ENCODE measurements around the gene CDC42BPB.

DNA sequence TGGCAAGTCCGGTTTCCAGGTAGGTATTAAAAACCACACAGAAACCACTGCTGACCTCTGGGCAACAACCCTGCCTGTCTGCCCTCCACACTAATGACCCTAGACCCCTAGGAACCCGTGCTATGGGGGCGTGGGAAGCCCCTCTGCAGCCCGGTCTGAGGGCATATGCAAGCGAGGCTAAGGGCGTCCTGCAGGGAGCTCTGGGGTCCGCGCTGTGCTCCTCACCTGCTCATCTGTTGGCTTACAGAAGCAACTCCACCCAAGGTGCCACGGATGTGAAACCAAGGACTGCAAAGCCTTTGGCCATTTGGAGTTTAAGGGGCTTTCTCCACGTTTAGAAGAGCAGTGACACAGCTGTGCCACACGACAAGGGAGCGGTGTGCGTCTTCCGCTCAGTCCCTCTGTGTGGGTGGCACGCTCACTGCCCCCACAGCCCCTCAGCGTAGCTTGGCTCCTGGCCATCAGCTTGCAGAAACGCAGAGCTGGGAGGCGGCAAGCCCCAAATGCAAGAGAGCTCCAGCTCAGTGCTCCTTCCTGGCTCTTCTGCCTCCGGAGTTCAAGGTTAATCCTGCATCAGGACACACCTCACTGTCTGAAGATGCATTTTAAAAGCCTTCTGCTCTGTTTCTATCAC lies 116.5 kb downstream of the CDC42BPB start:
- TF ChIP-seq EZH2 (IDR thresholded peaks at IDR 0.05; ENCODE audit: insufficient read depth, poor library complexity, severe bottlenecking): no peak
- TF ChIP-seq EZH2phosphoT487 (IDR thresholded peaks at IDR 0.05; ENCODE audit: insufficient read depth, low read depth): no peak

Measured in GM23248 (cell line).